K562 (cell line): ENCODE measurements around the gene AJM1. TPM values are rescaled to one million over a fixed set of nuclear protein-coding genes. Genes with fewer than 3 reads are reported as not detected.

Source experiments
- ADNP ChIP-seq: fragments of 200-800 bp; sonication (Bioruptor generic); IDR thresholded peaks from 2 replicates; pipeline ENCODE4 v1.6.1; 2016; ENCODE audit warnings: missing genetic modification characterization, missing compliant biosample characterization
- C11orf30 ChIP-seq: fragments of 450-650 bp; IDR thresholded peaks from 2 replicates; pipeline ENCODE4 v1.6.1; 2016; ENCODE audit warnings: low read depth, mild to moderate bottlenecking
- PCBP2 ChIP-seq: fragments of 200-400 bp; formaldehyde crosslinking; IDR thresholded peaks from 2 replicates; pipeline ENCODE4 v1.6.1; 2018; ENCODE audit warnings: low read length, low read depth, mild to moderate bottlenecking, moderate library complexity; ENCODE audit not compliant: poor library complexity, severe bottlenecking
- POU5F1 ChIP-seq: fragments of 150-350 bp; IDR thresholded peaks from 2 replicates; pipeline ENCODE4 v1.6.1; 2014; ENCODE audit warnings: borderline replicate concordance, low read length, low read depth, mild to moderate bottlenecking; ENCODE audit not compliant: partially characterized antibody
- RUNX1 ChIP-seq: sonication (generic); IDR thresholded peaks from 2 replicates; pipeline ENCODE4 v1.6.1; 2016; ENCODE audit warnings: antibody characterized with exemption, low read depth
- SAFB ChIP-seq: fragments of 200-400 bp; formaldehyde crosslinking; IDR thresholded peaks from 2 replicates; pipeline ENCODE4 v1.6.1; 2017; ENCODE audit warnings: low read depth, low read length, borderline replicate concordance
- SREBF1 ChIP-seq: fragments of 150-350 bp; IDR thresholded peaks from 2 replicates; pipeline ENCODE4 v1.6.1; 2014; ENCODE audit warnings: antibody characterized with exemption, low read depth, low read length, borderline replicate concordance
- TBL1XR1 ChIP-seq, 2 experiments: IDR thresholded peaks; 2 replicates each; pipeline ENCODE4 v1.6.1; 2012; ENCODE audit warnings: improper control_type of control experiment in 2 of 2, low read length in 2 of 2, mild to moderate bottlenecking in 1 of 2
- TCF7 ChIP-seq: sonication (generic); IDR thresholded peaks from 2 replicates; pipeline ENCODE4 v1.6.1; 2016; ENCODE audit warnings: antibody characterized with exemption, borderline replicate concordance
- ZBTB1 ChIP-seq: sonication (generic); formaldehyde crosslinking; IDR thresholded peaks from 2 replicates; pipeline ENCODE4 v1.8.1; 2023; ENCODE audit warnings: missing genetic modification reagents, low read depth, mild to moderate bottlenecking, borderline replicate concordance
- ZNF124 ChIP-seq: sonication (generic); formaldehyde crosslinking; IDR thresholded peaks from 2 replicates; pipeline ENCODE4 v1.8.1; 2022; ENCODE audit warnings: missing genetic modification reagents
- ZNF274 ChIP-seq: IDR thresholded peaks from 2 replicates; pipeline ENCODE4 v1.6.1; 2011; ENCODE audit warnings: low read depth, mild to moderate bottlenecking, low read length, moderate library complexity, borderline replicate concordance
- ZNF316 ChIP-seq: fragments of 450-650 bp; IDR thresholded peaks from 2 replicates; pipeline ENCODE4 v1.6.1; 2016
- polyA plus RNA-seq, 8 experiments: library from polyadenylated mRNA; depleted of rRNA in 4 of 8; stranded (reverse) in 5 of 8; unstranded in 3 of 8; fragments of >200 nt; fragmentation: Nextera tagmentation in 2 of 8; fragmentation: Illumina TruSeq in 1 of 8; extraction: Ambion mirVana in 2 of 8; extraction: Trizol in 1 of 8; gene quantifications; 2 replicates each; pipeline versions ENCODE4 v1.2.1 to v1.2.3, GENCODE V29; 2011 to 2014; ENCODE audit warnings: inconsistent platforms in 1 of 8, missing spikeins in 1 of 8
- total RNA-seq, 7 experiments: library from RNA; depleted of rRNA in 6 of 7; stranded (reverse); fragments of >200 nt in 6 of 7; fragmentation: Illumina TruSeq in 2 of 7; extraction: Trizol in 2 of 7; gene quantifications; 2 replicates each; pipeline versions ENCODE4 v1.2.1 to v1.2.3, GENCODE V29; 2011 to 2021; ENCODE audit warnings: low replicate concordance in 1 of 7
- TF ChIP-seq, protein P1 (sequence below): sonication (generic); formaldehyde crosslinking; IDR thresholded peaks from 2 replicates; pipeline ENCODE4 v1.8.0; 2023; ENCODE audit warnings: mild to moderate bottlenecking, missing genetic modification reagents
- TF ChIP-seq, protein P2 (sequence below): fragments of 250-450 bp; sonication (Bioruptor Pico); IDR thresholded peaks from 2 replicates; pipeline ENCODE4 v1.4.0; 2020
- TF ChIP-seq, protein P3 (sequence below): fragments of 250-450 bp; sonication (Bioruptor Pico); IDR thresholded peaks from 2 replicates; pipeline ENCODE4 v1.8.0; 2022; ENCODE audit warnings: inconsistent platforms
- TF ChIP-seq, protein P4 (sequence below): fragments of 250-450 bp; sonication (Bioruptor Pico); IDR thresholded peaks from 2 replicates; pipeline ENCODE4 v1.4.0; 2020; ENCODE audit warnings: mild to moderate bottlenecking, moderate library complexity

AJM1 gene
- total and polyA plus RNA-seq, 9 of the 15 experiments (the other 6 are each of a cell fraction or from before 2014, with no cell fraction given), result 0.01 to 3.7 (median 0.65) TPM; not detected in 1

DNA sequence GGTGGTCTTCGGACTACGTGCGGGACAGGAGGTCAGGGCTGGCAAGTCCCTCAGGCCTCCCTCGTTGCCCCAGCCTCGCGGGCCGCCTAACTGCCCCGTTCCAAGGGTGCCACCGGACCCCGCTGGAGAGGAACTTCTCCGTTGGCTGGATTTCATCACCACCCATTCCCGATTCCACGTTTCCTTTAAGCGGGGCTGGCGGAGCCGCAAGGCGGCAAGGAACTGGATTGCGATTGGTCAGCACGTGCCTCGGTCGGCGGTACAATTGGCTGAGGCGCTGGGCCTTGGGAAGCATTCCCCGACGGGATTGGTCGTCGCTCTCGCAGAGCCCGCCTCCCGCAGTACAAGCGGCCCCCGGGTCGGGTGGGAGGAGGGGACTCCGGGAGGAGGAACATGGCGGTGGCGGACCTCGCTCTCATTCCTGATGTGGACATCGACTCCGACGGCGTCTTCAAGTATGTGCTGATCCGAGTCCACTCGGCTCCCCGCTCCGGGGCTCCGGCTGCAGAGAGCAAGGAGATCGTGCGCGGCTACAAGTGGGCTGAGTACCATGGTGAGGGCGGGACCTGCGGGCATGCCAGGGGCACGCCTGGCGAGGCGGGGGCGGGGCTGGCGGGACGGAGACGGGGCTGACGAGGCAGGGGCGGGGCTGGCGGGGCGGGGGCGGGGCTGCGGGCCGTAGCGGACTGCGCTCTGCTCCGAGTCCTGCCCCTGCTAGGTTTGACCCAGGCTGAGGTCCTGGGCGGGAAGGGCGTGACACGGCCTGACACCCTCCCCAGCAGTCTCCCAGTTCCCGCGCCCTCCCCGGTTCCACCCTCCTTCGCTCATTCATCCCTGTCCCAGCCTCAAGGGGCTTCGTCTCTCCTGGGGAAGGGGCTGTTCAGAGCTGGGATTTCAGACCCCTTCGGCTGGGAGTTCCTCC lies 7.0 kb downstream of the AJM1 start, which contains the start of gene PHPT1 (continued):
- TF ChIP-seq, protein P1, sequence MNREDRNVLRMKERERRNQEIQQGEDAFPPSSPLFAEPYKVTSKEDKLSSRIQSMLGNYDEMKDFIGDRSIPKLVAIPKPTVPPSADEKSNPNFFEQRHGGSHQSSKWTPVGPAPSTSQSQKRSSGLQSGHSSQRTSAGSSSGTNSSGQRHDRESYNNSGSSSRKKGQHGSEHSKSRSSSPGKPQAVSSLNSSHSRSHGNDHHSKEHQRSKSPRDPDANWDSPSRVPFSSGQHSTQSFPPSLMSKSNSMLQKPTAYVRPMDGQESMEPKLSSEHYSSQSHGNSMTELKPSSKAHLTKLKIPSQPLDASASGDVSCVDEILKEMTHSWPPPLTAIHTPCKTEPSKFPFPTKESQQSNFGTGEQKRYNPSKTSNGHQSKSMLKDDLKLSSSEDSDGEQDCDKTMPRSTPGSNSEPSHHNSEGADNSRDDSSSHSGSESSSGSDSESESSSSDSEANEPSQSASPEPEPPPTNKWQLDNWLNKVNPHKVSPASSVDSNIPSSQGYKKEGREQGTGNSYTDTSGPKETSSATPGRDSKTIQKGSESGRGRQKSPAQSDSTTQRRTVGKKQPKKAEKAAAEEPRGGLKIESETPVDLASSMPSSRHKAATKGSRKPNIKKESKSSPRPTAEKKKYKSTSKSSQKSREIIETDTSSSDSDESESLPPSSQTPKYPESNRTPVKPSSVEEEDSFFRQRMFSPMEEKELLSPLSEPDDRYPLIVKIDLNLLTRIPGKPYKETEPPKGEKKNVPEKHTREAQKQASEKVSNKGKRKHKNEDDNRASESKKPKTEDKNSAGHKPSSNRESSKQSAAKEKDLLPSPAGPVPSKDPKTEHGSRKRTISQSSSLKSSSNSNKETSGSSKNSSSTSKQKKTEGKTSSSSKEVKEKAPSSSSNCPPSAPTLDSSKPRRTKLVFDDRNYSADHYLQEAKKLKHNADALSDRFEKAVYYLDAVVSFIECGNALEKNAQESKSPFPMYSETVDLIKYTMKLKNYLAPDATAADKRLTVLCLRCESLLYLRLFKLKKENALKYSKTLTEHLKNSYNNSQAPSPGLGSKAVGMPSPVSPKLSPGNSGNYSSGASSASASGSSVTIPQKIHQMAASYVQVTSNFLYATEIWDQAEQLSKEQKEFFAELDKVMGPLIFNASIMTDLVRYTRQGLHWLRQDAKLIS, result peak; percentile 55; the same call in 1 of the 2 replicates
- TF ChIP-seq ZNF316, result no peak
- TF ChIP-seq, protein P2, sequence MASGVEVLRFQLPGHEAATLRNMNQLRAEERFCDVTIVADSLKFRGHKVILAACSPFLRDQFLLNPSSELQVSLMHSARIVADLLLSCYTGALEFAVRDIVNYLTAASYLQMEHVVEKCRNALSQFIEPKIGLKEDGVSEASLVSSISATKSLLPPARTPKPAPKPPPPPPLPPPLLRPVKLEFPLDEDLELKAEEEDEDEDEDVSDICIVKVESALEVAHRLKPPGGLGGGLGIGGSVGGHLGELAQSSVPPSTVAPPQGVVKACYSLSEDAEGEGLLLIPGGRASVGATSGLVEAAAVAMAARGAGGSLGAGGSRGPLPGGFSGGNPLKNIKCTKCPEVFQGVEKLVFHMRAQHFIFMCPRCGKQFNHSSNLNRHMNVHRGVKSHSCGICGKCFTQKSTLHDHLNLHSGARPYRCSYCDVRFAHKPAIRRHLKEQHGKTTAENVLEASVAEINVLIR, result peak; percentile 32; the same call in 1 of the 2 replicates
- no peak for TF ChIP-seq TBL1XR1 (IDR thresholded peaks at IDR 0.05; ENCODE audit: low read length in 2 of 2)
- TF ChIP-seq, protein P3, sequence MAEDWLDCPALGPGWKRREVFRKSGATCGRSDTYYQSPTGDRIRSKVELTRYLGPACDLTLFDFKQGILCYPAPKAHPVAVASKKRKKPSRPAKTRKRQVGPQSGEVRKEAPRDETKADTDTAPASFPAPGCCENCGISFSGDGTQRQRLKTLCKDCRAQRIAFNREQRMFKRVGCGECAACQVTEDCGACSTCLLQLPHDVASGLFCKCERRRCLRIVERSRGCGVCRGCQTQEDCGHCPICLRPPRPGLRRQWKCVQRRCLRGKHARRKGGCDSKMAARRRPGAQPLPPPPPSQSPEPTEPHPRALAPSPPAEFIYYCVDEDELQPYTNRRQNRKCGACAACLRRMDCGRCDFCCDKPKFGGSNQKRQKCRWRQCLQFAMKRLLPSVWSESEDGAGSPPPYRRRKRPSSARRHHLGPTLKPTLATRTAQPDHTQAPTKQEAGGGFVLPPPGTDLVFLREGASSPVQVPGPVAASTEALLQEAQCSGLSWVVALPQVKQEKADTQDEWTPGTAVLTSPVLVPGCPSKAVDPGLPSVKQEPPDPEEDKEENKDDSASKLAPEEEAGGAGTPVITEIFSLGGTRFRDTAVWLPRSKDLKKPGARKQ (CRISPR knock-in tag), result no peak
- TF ChIP-seq, protein P4, sequence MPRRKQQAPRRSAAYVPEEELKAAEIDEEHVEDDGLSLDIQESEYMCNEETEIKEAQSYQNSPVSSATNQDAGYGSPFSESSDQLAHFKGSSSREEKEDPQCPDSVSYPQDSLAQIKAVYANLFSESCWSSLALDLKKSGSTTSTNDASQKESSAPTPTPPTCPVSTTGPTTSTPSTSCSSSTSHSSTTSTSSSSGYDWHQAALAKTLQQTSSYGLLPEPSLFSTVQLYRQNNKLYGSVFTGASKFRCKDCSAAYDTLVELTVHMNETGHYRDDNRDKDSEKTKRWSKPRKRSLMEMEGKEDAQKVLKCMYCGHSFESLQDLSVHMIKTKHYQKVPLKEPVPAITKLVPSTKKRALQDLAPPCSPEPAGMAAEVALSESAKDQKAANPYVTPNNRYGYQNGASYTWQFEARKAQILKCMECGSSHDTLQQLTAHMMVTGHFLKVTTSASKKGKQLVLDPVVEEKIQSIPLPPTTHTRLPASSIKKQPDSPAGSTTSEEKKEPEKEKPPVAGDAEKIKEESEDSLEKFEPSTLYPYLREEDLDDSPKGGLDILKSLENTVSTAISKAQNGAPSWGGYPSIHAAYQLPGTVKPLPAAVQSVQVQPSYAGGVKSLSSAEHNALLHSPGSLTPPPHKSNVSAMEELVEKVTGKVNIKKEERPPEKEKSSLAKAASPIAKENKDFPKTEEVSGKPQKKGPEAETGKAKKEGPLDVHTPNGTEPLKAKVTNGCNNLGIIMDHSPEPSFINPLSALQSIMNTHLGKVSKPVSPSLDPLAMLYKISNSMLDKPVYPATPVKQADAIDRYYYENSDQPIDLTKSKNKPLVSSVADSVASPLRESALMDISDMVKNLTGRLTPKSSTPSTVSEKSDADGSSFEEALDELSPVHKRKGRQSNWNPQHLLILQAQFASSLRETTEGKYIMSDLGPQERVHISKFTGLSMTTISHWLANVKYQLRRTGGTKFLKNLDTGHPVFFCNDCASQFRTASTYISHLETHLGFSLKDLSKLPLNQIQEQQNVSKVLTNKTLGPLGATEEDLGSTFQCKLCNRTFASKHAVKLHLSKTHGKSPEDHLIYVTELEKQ, result no peak
- TF ChIP-seq RUNX1, result no peak
- no peak for TF ChIP-seq ADNP
- peak; percentile 78 for TF ChIP-seq C11orf30
- TF ChIP-seq SREBF1, result no peak
- no peak for TF ChIP-seq POU5F1
- TF ChIP-seq ZNF124 (CRISPR knock-in tag), result no peak
- TF ChIP-seq SAFB, result no peak
- TF ChIP-seq PCBP2, result no peak
- no peak for TF ChIP-seq ZBTB1 (CRISPR knock-in tag)
- no peak for TF ChIP-seq ZNF274
- TF ChIP-seq TCF7, result no peak
